Endothelial cell of umbilical vein (primary cell): ENCODE data around the gene ADARB2.

Source experiments
- EZH2 ChIP-seq: IDR thresholded peaks from 2 replicates; pipeline ENCODE4 v1.6.1; 2012; ENCODE audit warnings: borderline replicate concordance, low read depth, mild to moderate bottlenecking, moderate library complexity, low read length, inconsistent platforms; ENCODE audit not compliant: severe bottlenecking
- GATA2 ChIP-seq: IDR thresholded peaks from 2 replicates; pipeline ENCODE4 v1.7.0; 2011; ENCODE audit warnings: low read depth, mild to moderate bottlenecking, moderate library complexity, mixed read lengths, low read length; ENCODE audit not compliant: insufficient read length, insufficient read depth
- MYC ChIP-seq: IDR thresholded peaks from one replicate; pipeline ENCODE4 v1.6.1; 2011; ENCODE audit warnings: mild to moderate bottlenecking, low read depth, low read length
- POLR2A ChIP-seq: IDR thresholded peaks from 2 replicates; pipeline ENCODE4 v1.6.1; 2012; ENCODE audit warnings: low read depth, mild to moderate bottlenecking, control low read depth, low read length
- POLR2AphosphoS5 ChIP-seq: IDR thresholded peaks from 2 replicates; pipeline ENCODE4 v1.6.1; 2012; ENCODE audit warnings: low read depth, mild to moderate bottlenecking, control low read depth, low read length, moderate library complexity; ENCODE audit not compliant: insufficient read depth
- TF ChIP-seq, protein P1 (sequence below), 2 donors: IDR thresholded peaks; 1 replicate in 1 of 2; 2 replicates in 1 of 2; pipeline ENCODE4 v1.5.1; 2011; ENCODE audit warnings: low read length in 2 of 2, mild to moderate bottlenecking in 2 of 2, moderate library complexity in 2 of 2, control low read depth in 1 of 2, inconsistent platforms in 1 of 2, low read depth in 1 of 2; ENCODE audit not compliant: insufficient read depth in 1 of 2; ENCODE audit errors: extremely low read depth in 1 of 2
- TF ChIP-seq, protein P2 (sequence below): IDR thresholded peaks from 2 replicates; pipeline ENCODE4 v1.6.1; 2011; ENCODE audit not compliant: insufficient read depth, insufficient read length

DNA sequence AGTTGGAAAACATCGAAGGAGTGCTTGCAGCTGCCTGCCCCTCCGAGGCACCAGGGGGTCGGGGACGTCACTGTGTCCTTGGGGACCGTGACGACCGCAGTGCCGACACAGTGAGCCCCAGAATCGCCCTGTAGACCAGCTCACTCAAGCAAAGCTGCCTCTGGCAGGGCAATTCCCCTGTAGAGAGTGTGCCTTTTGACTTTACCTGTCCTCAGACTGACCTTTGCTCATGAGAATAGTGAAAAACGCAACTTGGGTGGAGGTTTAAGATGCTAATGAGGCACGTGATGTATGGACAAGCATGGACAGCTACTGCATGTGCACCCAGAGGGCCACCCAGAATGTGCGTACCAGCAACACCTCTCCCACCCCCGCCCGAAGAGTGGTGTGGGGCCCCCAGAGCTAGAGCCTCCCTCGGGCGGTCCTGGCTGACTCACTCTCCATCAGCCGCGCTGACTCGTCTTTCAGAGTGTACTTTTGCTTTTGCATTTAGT lies 271.9 kb downstream of the ADARB2 start:
- TF ChIP-seq, protein P1, sequence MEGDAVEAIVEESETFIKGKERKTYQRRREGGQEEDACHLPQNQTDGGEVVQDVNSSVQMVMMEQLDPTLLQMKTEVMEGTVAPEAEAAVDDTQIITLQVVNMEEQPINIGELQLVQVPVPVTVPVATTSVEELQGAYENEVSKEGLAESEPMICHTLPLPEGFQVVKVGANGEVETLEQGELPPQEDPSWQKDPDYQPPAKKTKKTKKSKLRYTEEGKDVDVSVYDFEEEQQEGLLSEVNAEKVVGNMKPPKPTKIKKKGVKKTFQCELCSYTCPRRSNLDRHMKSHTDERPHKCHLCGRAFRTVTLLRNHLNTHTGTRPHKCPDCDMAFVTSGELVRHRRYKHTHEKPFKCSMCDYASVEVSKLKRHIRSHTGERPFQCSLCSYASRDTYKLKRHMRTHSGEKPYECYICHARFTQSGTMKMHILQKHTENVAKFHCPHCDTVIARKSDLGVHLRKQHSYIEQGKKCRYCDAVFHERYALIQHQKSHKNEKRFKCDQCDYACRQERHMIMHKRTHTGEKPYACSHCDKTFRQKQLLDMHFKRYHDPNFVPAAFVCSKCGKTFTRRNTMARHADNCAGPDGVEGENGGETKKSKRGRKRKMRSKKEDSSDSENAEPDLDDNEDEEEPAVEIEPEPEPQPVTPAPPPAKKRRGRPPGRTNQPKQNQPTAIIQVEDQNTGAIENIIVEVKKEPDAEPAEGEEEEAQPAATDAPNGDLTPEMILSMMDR (IDR thresholded peaks at IDR 0.05; ENCODE audit: extremely low read depth in 1 of 2, insufficient read depth in 1 of 2, low read depth in 1 of 2, low read length in 2 of 2): no peak
- TF ChIP-seq, protein P2, sequence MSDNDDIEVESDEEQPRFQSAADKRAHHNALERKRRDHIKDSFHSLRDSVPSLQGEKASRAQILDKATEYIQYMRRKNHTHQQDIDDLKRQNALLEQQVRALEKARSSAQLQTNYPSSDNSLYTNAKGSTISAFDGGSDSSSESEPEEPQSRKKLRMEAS: no peak
- no peak for TF ChIP-seq POLR2A
- no peak for TF ChIP-seq EZH2
- no peak for TF ChIP-seq POLR2AphosphoS5
- no peak for TF ChIP-seq GATA2
- TF ChIP-seq MYC: no peak
